ENCODE data around the gene POLR2M. TPM values are rescaled to one million over a fixed set of nuclear protein-coding genes. Genes with fewer than 3 reads are reported as not detected.

Gene POLR2M
- total RNA-seq, 1 donor, result 71.7 TPM

DNA sequence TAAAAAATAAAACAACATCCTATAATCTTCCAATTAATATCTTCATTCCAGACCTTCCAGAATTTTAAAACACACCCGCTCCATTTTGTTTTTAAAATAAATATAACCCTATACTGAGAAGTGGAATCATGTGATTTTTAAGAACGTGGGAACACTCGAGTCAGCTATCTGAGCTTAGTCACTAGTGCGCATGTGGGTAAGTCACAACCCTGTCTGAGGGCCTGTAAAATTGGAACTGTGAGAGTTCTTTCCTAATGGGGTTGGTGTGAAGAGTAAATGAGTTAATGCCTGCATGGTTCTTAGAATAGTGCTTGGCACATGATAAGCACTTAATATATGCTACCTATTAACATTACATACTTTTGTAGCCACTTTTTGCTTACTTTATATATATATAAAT lies 19.9 kb upstream of the POLR2M start:
- DNase-seq (ENCODE audit: low read depth), result peak; percentile 68
- no peak overlapping the region for H3K4me3 ChIP-seq (ENCODE audit: low read depth, low read length)
- TF ChIP-seq, protein P1, sequence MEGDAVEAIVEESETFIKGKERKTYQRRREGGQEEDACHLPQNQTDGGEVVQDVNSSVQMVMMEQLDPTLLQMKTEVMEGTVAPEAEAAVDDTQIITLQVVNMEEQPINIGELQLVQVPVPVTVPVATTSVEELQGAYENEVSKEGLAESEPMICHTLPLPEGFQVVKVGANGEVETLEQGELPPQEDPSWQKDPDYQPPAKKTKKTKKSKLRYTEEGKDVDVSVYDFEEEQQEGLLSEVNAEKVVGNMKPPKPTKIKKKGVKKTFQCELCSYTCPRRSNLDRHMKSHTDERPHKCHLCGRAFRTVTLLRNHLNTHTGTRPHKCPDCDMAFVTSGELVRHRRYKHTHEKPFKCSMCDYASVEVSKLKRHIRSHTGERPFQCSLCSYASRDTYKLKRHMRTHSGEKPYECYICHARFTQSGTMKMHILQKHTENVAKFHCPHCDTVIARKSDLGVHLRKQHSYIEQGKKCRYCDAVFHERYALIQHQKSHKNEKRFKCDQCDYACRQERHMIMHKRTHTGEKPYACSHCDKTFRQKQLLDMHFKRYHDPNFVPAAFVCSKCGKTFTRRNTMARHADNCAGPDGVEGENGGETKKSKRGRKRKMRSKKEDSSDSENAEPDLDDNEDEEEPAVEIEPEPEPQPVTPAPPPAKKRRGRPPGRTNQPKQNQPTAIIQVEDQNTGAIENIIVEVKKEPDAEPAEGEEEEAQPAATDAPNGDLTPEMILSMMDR (IDR thresholded peaks at IDR 0.05; ENCODE audit: insufficient read depth, low read depth, low read length), result no peak

GRCh38 chr15:57690341-57690966 lies 16.1 kb upstream of the POLR2M start:
- no peak for DNase-seq (ENCODE audit: low read depth)
- no peak overlapping the region for H3K4me3 ChIP-seq (ENCODE audit: low read depth, low read length)
- TF ChIP-seq, protein P1 (IDR thresholded peaks at IDR 0.05; ENCODE audit: insufficient read depth, low read depth, low read length), result no peak

- no peak overlapping the region for H3K4me3 ChIP-seq (ENCODE audit: low read depth, low read length)
- TF ChIP-seq, protein P1 (IDR thresholded peaks at IDR 0.05; ENCODE audit: insufficient read depth, low read depth, low read length), result no peak
- DNase-seq (ENCODE audit: low read depth), result no peak
These were observed 15.4 kb upstream of the POLR2M start for GRCh38 chr15:57691082-57691481.

DNA sequence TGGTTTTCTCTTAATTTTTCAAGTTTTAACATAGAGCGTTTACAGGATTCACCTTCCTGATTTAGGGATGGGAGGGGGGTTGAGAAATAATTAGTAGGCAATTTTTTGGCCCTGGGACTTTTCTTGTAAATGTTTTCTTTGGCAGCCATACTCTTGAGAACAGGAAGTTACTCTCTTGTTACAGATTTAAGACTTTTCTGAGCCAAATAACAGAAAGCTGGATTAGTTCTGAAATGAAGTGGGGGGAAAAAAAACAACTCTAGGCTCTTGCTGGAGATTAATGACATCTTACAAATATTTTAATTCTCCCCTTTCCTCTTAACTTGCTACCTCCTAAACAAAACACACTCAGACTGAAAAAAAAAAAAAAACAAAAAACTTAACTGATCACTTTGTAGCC lies 13.8 kb upstream of the POLR2M start:
- DNase-seq (ENCODE audit: low read depth), result peak; percentile 62
- TF ChIP-seq, protein P1 (IDR thresholded peaks at IDR 0.05; ENCODE audit: insufficient read depth, low read depth, low read length), result no peak
- H3K4me3 ChIP-seq (ENCODE audit: low read depth, low read length), result no peak overlapping the region

DNA sequence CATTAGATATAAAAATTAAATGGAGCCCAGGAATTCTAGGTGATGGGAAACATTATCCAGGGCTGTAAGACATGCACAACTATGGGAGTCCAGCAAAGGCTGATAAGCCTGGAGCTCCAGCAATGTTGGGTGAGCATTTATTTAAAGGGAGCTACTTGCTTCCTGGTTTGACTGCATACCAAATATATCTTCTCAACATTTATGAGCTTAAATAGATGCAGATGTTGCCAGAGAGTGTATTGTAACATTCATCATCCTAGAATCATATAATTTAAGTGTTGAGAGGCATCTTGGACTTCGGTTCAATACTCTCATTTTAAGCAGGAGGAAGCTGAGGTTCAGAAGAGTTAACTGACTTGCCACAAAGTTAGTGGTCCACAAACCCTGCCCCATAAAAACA lies 12.2 kb upstream of the POLR2M start:
- H3K4me3 ChIP-seq (ENCODE audit: low read depth, low read length), result no peak overlapping the region
- DNase-seq (ENCODE audit: low read depth), result peak; percentile 74
- TF ChIP-seq, protein P1 (IDR thresholded peaks at IDR 0.05; ENCODE audit: insufficient read depth, low read depth, low read length), result no peak

- DNase-seq (ENCODE audit: low read depth), result no peak
- TF ChIP-seq, protein P1 (IDR thresholded peaks at IDR 0.05; ENCODE audit: insufficient read depth, low read depth, low read length), result no peak
- H3K4me3 ChIP-seq (ENCODE audit: low read depth, low read length), result no peak overlapping the region
These were observed 10.4 kb upstream of the POLR2M start for GRCh38 chr15:57696146-57696545.

DNA sequence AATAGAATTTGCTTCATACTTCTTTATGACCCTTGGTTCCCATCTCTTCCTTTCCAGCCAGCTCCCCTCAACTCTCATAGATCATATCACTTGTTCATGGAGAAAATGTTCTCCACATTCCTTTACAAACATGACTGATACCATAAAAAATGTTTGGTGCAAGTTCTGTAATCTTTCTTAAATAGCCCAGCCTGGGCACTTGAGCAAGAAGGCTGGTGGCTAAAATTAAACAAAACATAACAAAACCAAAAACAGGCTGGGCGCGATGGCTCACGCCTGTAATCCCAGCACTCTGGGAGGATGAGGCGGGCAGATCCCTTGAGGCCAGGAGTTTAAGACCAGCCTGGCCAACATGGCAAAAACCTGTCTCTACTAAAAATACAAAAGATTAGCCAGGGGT lies 8.9 kb upstream of the POLR2M start:
- no peak overlapping the region for H3K4me3 ChIP-seq (ENCODE audit: low read depth, low read length)
- peak; percentile 69 for DNase-seq (ENCODE audit: low read depth)
- TF ChIP-seq, protein P1 (IDR thresholded peaks at IDR 0.05; ENCODE audit: insufficient read depth, low read depth, low read length), result no peak
